ENCODE data around the gene SRM. TPM values are rescaled to one million over a fixed set of nuclear protein-coding genes. Genes with fewer than 3 reads are reported as not detected.

The SRM gene
- total RNA-seq, 2 donors from 2014 or later: 58.8 to 77.5 TPM

GRCh38 chr1:11013160-11013531, 46.7 kb downstream of the SRM start:
- Mint-ChIP-seq H3K4me1 (ENCODE audit: low read depth) (peaks cover 36% of the 10 kb centered on the region), H3K4me3 (peak overlapping the region; percentile 79 to 92), H3K9me3 (no peaks in the 10 kb centered on the region), H3K36me3 (ENCODE audit: insufficient read depth in 2 of 2) (peaks cover 6 to 29% of the 10 kb centered on the region in 2 donors), H3K27me3 (ENCODE audit: low read depth) (no peaks in the 10 kb centered on the region), H3K27ac (peak overlapping the region; percentile 96)
- no peak for DNase-seq
- peak; percentile 9 for ATAC-seq (replicated peaks in 1 of 2)

GRCh38 chr1:11012260-11013159, 47.3 kb downstream of the SRM start, which contains the start of gene TARDBP:
Gene TARDBP (plus strand): TSS chr1:11012654. CDS start chr1:11013728, 1,074 bp downstream.
- peak within 1 kb of the TSS; percentile 79 to 92 for H3K4me3 Mint-ChIP-seq
- no peaks in the 10 kb centered on the region for H3K27me3 Mint-ChIP-seq (ENCODE audit: low read depth)
- H3K4me1 Mint-ChIP-seq (ENCODE audit: low read depth): peaks cover 34% of the 10 kb centered on the region
- H3K36me3 Mint-ChIP-seq (ENCODE audit: insufficient read depth in 2 of 2): peaks cover 6 to 27% of the 10 kb centered on the region in 2 donors
- H3K9me3 Mint-ChIP-seq: no peaks in the 10 kb centered on the region
- peak; percentile 93 to 94 for DNase-seq
- ATAC-seq (replicated peaks in 1 of 2): peak; percentile 91
- peak within 1 kb of the TSS; percentile 100 for H3K27ac Mint-ChIP-seq

Other genes starting within 250 kb of the SRM start
- gene TARDBP, start 47.4 kb downstream of the SRM start, total RNA-seq: 100 to 1,000 TPM; 149 to 156 TPM
- under 1 TPM; 0.19 to 0.56 TPM for gene MASP2, start 12.8 kb downstream of the SRM start, total RNA-seq
- 10 to 100 TPM; 70.2 to 84.6 TPM for gene EXOSC10, start 39.9 kb upstream of the SRM start, total RNA-seq
- not detected for gene ANGPTL7, start 129.3 kb upstream of the SRM start, total RNA-seq
- 10 to 100 TPM; 32.6 to 38.3 TPM for gene MTOR, start 202.5 kb upstream of the SRM start, total RNA-seq
- gene UBIAD1, start 213.2 kb upstream of the SRM start, total RNA-seq: 10 to 100 TPM; 28.5 to 32.9 TPM

Measured in activated T-cell treated with anti-CD3 and anti-CD28 coated beads, Interleukin-2, amount 50 U/mL, for 72 hours (primary cell).